GM12878 (cell line): ENCODE results near the gene OR51A7.

Source experiments
- CEBPB ChIP-seq, 2 experiments: fragments of 150-350 bp in 1 of 2; IDR thresholded peaks; 2 replicates each; pipeline ENCODE4 v1.6.1; 2012 to 2014; ENCODE audit warnings: low read depth in 2 of 2, low read length in 2 of 2, borderline replicate concordance in 1 of 2, inconsistent platforms in 1 of 2
- CREM ChIP-seq: IDR thresholded peaks from 2 replicates; pipeline ENCODE4 v1.6.1; 2014; ENCODE audit warnings: antibody characterized with exemption, low read depth
- SRF ChIP-seq, 2 experiments: IDR thresholded peaks; 2 replicates each; pipeline ENCODE4 v1.6.1; 2011; ENCODE audit warnings: low read depth in 2 of 2, low read length in 2 of 2, mild to moderate bottlenecking in 1 of 2, moderate library complexity in 1 of 2
- TF ChIP-seq, protein P1 (sequence below), 3 experiments: IDR thresholded peaks in 2 of 3; conservative IDR thresholded peaks in 1 of 3; 2 replicates each; pipeline ENCODE4 v1.5.1; 2011; ENCODE audit warnings: low read depth in 3 of 3, low read length in 3 of 3, mild to moderate bottlenecking in 3 of 3, control low read depth in 2 of 3, moderate library complexity in 2 of 3, inconsistent platforms in 1 of 3, mixed read lengths in 1 of 3; ENCODE audit not compliant: control insufficient read depth in 2 of 3, insufficient read depth in 1 of 3; ENCODE audit errors: extremely low read depth in 1 of 3

DNA sequence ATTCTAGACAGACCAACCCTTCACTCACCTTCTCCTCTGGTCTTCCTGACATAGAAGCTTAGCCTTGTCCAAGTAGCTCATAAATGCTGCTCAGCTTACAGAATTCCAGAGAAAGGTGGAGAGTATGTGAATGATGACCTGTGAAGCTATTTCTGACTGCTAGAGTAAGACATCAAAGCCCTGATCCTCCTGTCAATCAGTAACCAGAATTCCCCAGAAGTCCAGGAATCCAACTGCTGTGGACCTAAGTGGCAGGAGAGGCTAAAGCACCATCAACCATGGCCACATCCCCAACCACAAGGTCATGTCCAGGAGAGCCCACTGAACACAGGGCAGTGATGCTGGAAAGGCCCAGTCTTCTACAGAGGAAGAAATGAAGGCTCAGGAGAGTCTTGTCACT is 13.0 kb downstream of the OR51A7 start:
- TF ChIP-seq, protein P1, sequence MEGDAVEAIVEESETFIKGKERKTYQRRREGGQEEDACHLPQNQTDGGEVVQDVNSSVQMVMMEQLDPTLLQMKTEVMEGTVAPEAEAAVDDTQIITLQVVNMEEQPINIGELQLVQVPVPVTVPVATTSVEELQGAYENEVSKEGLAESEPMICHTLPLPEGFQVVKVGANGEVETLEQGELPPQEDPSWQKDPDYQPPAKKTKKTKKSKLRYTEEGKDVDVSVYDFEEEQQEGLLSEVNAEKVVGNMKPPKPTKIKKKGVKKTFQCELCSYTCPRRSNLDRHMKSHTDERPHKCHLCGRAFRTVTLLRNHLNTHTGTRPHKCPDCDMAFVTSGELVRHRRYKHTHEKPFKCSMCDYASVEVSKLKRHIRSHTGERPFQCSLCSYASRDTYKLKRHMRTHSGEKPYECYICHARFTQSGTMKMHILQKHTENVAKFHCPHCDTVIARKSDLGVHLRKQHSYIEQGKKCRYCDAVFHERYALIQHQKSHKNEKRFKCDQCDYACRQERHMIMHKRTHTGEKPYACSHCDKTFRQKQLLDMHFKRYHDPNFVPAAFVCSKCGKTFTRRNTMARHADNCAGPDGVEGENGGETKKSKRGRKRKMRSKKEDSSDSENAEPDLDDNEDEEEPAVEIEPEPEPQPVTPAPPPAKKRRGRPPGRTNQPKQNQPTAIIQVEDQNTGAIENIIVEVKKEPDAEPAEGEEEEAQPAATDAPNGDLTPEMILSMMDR (IDR thresholded peaks at IDR 0.05 in 2 of 3, conservative IDR thresholded peaks at IDR 0.05 in 1 of 3; ENCODE audit: control insufficient read depth in 2 of 3, extremely low read depth in 1 of 3, insufficient read depth in 1 of 3, low read depth in 3 of 3, low read length in 3 of 3) = no peak
- TF ChIP-seq SRF (IDR thresholded peaks at IDR 0.05; ENCODE audit: low read depth in 2 of 2, low read length in 2 of 2) (no peak), CREM (no peak), CEBPB (IDR thresholded peaks at IDR 0.05; ENCODE audit: borderline replicate concordance in 1 of 2, low read depth in 2 of 2, low read length in 2 of 2) (no peak)
